Posterior cingulate gyrus (tissue), 11 donors: ENCODE measurements around the gene SRPK2.

Experiments used
- DNase-seq, 10 donors: peaks; one replicate each; pipeline versions ENCODE4 v3.0.0 to v3.0.0-alpha.2; 2020 to 2021; ENCODE audit warnings: mixed read lengths in 3 of 10
- intact Hi-C: fragments of 100-400 bp; cut with DNase I; formaldehyde crosslinking; loops from one replicate; pipeline ENCODE4 v1.15.1; 2023

SRPK2 gene

GRCh38 chr7:105173586-105173985 lies 215.1 kb downstream of the SRPK2 start:
- intact Hi-C loops = no loop called here
- DNase-seq = no peak

- intact Hi-C loops = no loop called here
Measured at GRCh38 chr7:105164751-105165150, 224.0 kb downstream of the SRPK2 start.

GRCh38 chr7:105163718-105164117 lies 225.0 kb downstream of the SRPK2 start:
- no peak for DNase-seq
- intact Hi-C loops = no loop called here

More at GRCh38 chr7:105164751-105165150, 224.0 kb downstream of the SRPK2 start:
- DNase-seq = no peak

GRCh38 chr7:105161366-105161765 lies 227.4 kb downstream of the SRPK2 start:
- DNase-seq = no peak
- intact Hi-C loops = no loop called here

GRCh38 chr7:105157278-105157677 lies 231.4 kb downstream of the SRPK2 start:
- DNase-seq = no peak
- intact Hi-C loops = loop anchor here (5.0 kb wide), 1 partner anchor 40 kb away; no protein-coding TSS in a partner anchor

GRCh38 chr7:105156731-105157130 lies 232.0 kb downstream of the SRPK2 start:
- no peak for DNase-seq
- intact Hi-C loops = loop anchor here (5.0 kb wide), 1 partner anchor 41 kb away; no protein-coding TSS in a partner anchor

- intact Hi-C loops = no loop called here
- no peak for DNase-seq
Measured at GRCh38 chr7:105154084-105154483, 234.6 kb downstream of the SRPK2 start.

- no peak for DNase-seq
- intact Hi-C loops = loop anchor here (2.0 kb wide), 1 partner anchor 181 kb away; no protein-coding TSS in a partner anchor
Measured at GRCh38 chr7:105153531-105153930, 235.2 kb downstream of the SRPK2 start.

- intact Hi-C loops = no loop called here
- no peak for DNase-seq
Measured at GRCh38 chr7:105151152-105151551, 237.6 kb downstream of the SRPK2 start.

- intact Hi-C loops = no loop called here
- no peak for DNase-seq
Measured at GRCh38 chr7:105149827-105150226, 238.9 kb downstream of the SRPK2 start.

- intact Hi-C loops = no loop called here
Measured at GRCh38 chr7:105141068-105141467, 247.7 kb downstream of the SRPK2 start.

GRCh38 chr7:105139381-105139780 lies 249.3 kb downstream of the SRPK2 start:
- intact Hi-C loops = no loop called here
- DNase-seq = no peak

More at GRCh38 chr7:105141068-105141467, 247.7 kb downstream of the SRPK2 start:
- DNase-seq = no peak

GRCh38 chr7:105137898-105138297 lies 250.8 kb downstream of the SRPK2 start:
- no peak for DNase-seq
- intact Hi-C loops = no loop called here

- no peak for DNase-seq
- intact Hi-C loops = no loop called here
Measured at GRCh38 chr7:105136221-105136620, 252.5 kb downstream of the SRPK2 start.

GRCh38 chr7:105133986-105134655 lies 254.6 kb downstream of the SRPK2 start:
- no peak for DNase-seq
- intact Hi-C loops = no loop called here

- intact Hi-C loops = no loop called here
- no peak for DNase-seq
Measured at GRCh38 chr7:105133358-105133757, 255.4 kb downstream of the SRPK2 start.

GRCh38 chr7:105132835-105133234 lies 255.9 kb downstream of the SRPK2 start:
- no peak for DNase-seq
- intact Hi-C loops = no loop called here

- DNase-seq = no peak
- intact Hi-C loops = no loop called here
Measured at GRCh38 chr7:105132335-105132734, 256.4 kb downstream of the SRPK2 start.

- intact Hi-C loops = no loop called here
- DNase-seq = peak in 6 of 10 donors; percentile 34 to 93 (median 80)
Measured at GRCh38 chr7:105131890-105132289, 256.8 kb downstream of the SRPK2 start.

- intact Hi-C loops = no loop called here
Measured at GRCh38 chr7:105131033-105131656, 257.6 kb downstream of the SRPK2 start.

GRCh38 chr7:105130580-105130979 lies 258.1 kb downstream of the SRPK2 start:
- no peak for DNase-seq
- intact Hi-C loops = no loop called here

More at GRCh38 chr7:105131033-105131656, 257.6 kb downstream of the SRPK2 start:
- no peak for DNase-seq

- intact Hi-C loops = no loop called here
- no peak for DNase-seq
Measured at GRCh38 chr7:105130048-105130447, 258.7 kb downstream of the SRPK2 start.
